Loucy (cell line): ENCODE measurements around the gene MYT1.

Experiments
- H2AFZ ChIP-seq: fragments of 200-600 bp; sonication (generic); 2 replicates; pipeline ENCODE4 v1.6.0; 2016; ENCODE audit warnings: antibody characterized with exemption, mild to moderate bottlenecking, low read length, moderate library complexity
- H3F3A ChIP-seq: fragments of 200-600 bp; 2 replicates; pipeline ENCODE4 v1.6.0; 2016; ENCODE audit warnings: antibody characterized with exemption, low read depth, mild to moderate bottlenecking
- H3K27me3 ChIP-seq: fragments of 200-600 bp; sonication (generic); 2 replicates; pipeline ENCODE4 v1.6.1; 2014; ENCODE audit warnings: low read length, mild to moderate bottlenecking; ENCODE audit not compliant: insufficient read depth, poor library complexity, severe bottlenecking
- H3K36me3 ChIP-seq: fragments of 200-600 bp; sonication (generic); 2 replicates; pipeline ENCODE4 v1.6.1; 2016; ENCODE audit warnings: low read length; ENCODE audit not compliant: insufficient read depth
- H3K4me1 ChIP-seq: fragments of 200-600 bp; sonication (generic); 2 replicates; pipeline ENCODE4 v1.5.1; 2014; ENCODE audit warnings: low read length, mild to moderate bottlenecking; ENCODE audit not compliant: insufficient read depth, poor library complexity, severe bottlenecking
- H3K4me2 ChIP-seq: fragments of 200-600 bp; sonication (generic); 2 replicates; pipeline ENCODE4 v1.6.0; 2014; ENCODE audit warnings: antibody characterized with exemption, low read length, low read depth, mild to moderate bottlenecking; ENCODE audit not compliant: poor library complexity, severe bottlenecking
- H3K4me3 ChIP-seq: fragments of 200-600 bp; sonication (generic); 2 replicates; pipeline ENCODE4 v1.5.1; 2014; ENCODE audit warnings: low read length, mild to moderate bottlenecking, mixed read lengths; ENCODE audit not compliant: poor library complexity, severe bottlenecking
- H3K79me2 ChIP-seq: fragments of 200-600 bp; sonication (generic); 2 replicates; pipeline ENCODE4 v1.6.1; 2014; ENCODE audit warnings: low read length; ENCODE audit not compliant: insufficient read depth
- H3K9ac ChIP-seq: fragments of 200-600 bp; sonication (generic); 2 replicates; pipeline ENCODE4 v1.6.0; 2014; ENCODE audit warnings: mild to moderate bottlenecking, low read depth, low read length, moderate library complexity; ENCODE audit not compliant: poor library complexity, severe bottlenecking
- H3K9me2 ChIP-seq: fragments of 200-600 bp; sonication (generic); replicated peaks from 2 replicates; pipeline ENCODE4 v1.6.1; 2016; ENCODE audit warnings: low read depth, low read length, mixed read lengths
- H3K9me3 ChIP-seq: fragments of 200-600 bp; sonication (generic); 2 replicates; pipeline ENCODE4 v1.6.1; 2014; ENCODE audit warnings: mild to moderate bottlenecking, antibody characterized with exemption, low read length, low read depth; ENCODE audit not compliant: insufficient read depth
- H4K20me1 ChIP-seq: fragments of 200-600 bp; sonication (generic); 2 replicates; pipeline ENCODE4 v1.6.0; 2014; ENCODE audit warnings: antibody characterized with exemption, low read length, mild to moderate bottlenecking; ENCODE audit not compliant: insufficient read depth, poor library complexity, severe bottlenecking
- CTCF ChIP-seq: fragments of 200-600 bp; sonication (generic); conservative IDR thresholded peaks from 2 replicates; pipeline ENCODE4 v1.5.1; 2014; ENCODE audit warnings: mild to moderate bottlenecking, antibody characterized with exemption, low read length
- EZH2phosphoT487 ChIP-seq: fragments of 200-600 bp; IDR thresholded peaks from 2 replicates; pipeline ENCODE4 v1.6.1; 2018; ENCODE audit warnings: antibody characterized with exemption, mild to moderate bottlenecking, moderate library complexity, borderline replicate concordance

The MYT1 gene

DNA sequence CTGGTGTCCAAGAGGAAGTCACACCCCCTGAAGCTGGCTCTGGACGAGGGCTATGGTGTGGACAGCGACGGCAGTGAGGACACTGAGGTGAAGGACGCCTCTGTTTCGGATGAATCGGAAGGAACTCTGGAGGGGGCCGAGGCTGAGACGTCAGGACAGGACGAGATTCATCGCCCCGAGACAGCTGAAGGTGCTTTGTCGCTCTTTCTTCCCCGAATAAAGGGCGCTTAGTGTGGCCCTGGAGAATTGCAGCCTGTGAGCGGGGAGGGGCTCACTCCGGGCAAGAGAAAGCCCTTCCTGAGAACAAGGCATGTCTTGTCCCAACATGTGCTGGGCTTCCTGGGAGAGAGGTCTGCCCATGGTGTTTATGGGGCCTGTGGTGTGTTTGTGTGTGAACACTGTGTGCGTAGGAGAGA is 41.4 kb downstream of the MYT1 start:
- Histone ChIP-seq H3K9me3 (peaks cover 28% of the 10 kb centered on the region; the same call in 1 of the 2 replicates), H4K20me1 (no peaks in the 10 kb centered on the region), H3K9ac (no peak overlapping the region), H3K4me2 (no peak overlapping the region), H3F3A (no peaks in the 10 kb centered on the region), H3K9me2 (no peaks in the 10 kb centered on the region), H3K27me3 (no peaks in the 10 kb centered on the region), H3K79me2 (no peaks in the 10 kb centered on the region), H2AFZ (no peak overlapping the region), H3K36me3 (no peaks in the 10 kb centered on the region), H3K4me3 (no peak overlapping the region), H3K4me1 (peaks cover 5% of the 10 kb centered on the region)
- TF ChIP-seq CTCF (no peak), EZH2phosphoT487 (no peak)

DNA sequence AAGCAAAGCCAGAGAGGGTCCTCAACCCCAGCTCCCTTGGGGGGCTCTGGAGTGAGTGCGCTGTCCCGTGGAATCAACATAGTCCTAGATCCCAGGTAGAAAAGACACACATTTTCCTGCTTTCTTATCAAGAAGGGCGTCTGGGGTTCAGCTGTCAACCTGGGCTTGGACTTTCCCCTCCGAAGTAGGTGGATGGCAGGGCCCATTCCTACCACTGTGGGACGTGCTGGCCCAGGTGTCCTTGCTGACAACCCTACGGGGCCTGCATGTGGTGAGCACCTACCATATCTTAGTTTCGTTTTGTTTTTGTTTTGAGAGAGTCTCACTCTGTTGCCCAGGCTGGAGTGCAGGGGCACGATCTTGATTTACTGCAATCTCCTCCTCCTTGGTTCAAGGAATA is 42.4 kb downstream of the MYT1 start:
- Histone ChIP-seq H3K79me2 (no peaks in the 10 kb centered on the region), H3K27me3 (no peaks in the 10 kb centered on the region), H3K4me2 (no peak overlapping the region), H3K36me3 (no peaks in the 10 kb centered on the region), H3K9me3 (peaks cover 23% of the 10 kb centered on the region; the same call in 1 of the 2 replicates), H3K9me2 (no peaks in the 10 kb centered on the region), H3F3A (no peaks in the 10 kb centered on the region), H3K9ac (no peak overlapping the region), H4K20me1 (no peaks in the 10 kb centered on the region), H3K4me1 (peaks cover 15% of the 10 kb centered on the region), H3K4me3 (no peak overlapping the region), H2AFZ (no peak overlapping the region)
- TF ChIP-seq CTCF (no peak), EZH2phosphoT487 (no peak)

DNA sequence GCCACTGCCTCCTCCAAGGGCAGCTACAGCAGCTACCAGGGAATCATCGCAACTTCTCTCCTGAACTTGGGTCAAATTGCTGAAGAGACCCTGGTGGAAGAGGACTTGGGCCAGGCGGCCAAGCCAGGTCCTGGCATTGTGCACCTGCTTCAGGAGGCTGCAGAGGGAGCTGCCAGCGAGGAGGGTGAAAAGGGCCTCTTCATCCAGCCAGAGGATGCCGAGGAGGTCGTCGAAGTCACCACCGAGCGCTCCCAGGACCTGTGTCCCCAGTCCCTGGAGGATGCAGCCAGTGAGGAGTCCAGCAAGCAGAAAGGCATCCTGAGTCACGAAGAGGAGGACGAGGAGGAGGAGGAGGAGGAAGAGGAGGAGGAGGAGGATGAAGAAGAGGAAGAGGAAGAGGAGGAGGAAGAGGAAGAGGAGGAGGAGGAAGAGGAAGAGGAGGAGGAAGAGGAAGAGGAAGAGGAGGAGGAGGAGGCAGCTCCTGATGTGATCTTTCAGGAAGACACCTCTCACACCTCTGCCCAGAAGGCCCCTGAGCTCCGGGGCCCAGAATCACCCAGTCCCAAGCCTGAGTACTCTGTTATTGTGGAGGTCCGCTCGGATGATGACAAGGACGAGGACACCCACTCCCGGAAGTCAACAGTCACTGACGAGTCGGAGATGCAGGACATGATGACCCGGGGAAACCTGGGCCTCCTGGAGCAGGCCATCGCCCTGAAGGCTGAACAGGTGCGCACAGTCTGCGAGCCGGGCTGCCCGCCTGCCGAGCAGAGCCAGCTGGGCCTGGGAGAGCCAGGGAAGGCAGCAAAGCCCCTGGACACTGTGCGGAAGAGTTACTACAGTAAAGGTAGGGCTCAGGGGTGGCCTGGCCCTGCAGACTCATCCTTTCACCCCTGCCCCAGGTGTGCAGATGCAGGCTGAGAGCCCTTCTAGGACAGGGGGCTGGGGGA is 43.7 kb downstream of the MYT1 start:
- H3K79me2 ChIP-seq: no peaks in the 10 kb centered on the region
- no peaks in the 10 kb centered on the region for H3F3A ChIP-seq
- H3K9ac ChIP-seq: no peak overlapping the region
- H4K20me1 ChIP-seq: no peaks in the 10 kb centered on the region
- H2AFZ ChIP-seq: no peak overlapping the region
- TF ChIP-seq EZH2phosphoT487 (no peak), CTCF (no peak)
- H3K27me3 ChIP-seq: no peaks in the 10 kb centered on the region
- no peak overlapping the region for H3K4me3 ChIP-seq
- H3K4me2 ChIP-seq: no peak overlapping the region
- H3K4me1 ChIP-seq: peaks cover 26% of the 10 kb centered on the region
- H3K9me2 ChIP-seq: no peaks in the 10 kb centered on the region
- peaks cover 13% of the 10 kb centered on the region; the same call in 1 of the 2 replicates for H3K9me3 ChIP-seq
- H3K36me3 ChIP-seq: no peaks in the 10 kb centered on the region
